GM19463 (cell line): ENCODE data around the gene TP53I3.
"Not testable (repeated sequence)": the region's sequence is repeated elsewhere in the genome, so short reads cannot be mapped to it uniquely, and the experiment has no call there.

Experiments
- ATAC-seq: cut with Tn5 transposase; IDR thresholded peaks from one replicate; pipeline ENCODE4 v1.9.1; 2021; ENCODE audit warnings: mild to moderate bottlenecking, moderate library complexity; ENCODE audit not compliant: unreplicated experiment

Gene TP53I3

DNA sequence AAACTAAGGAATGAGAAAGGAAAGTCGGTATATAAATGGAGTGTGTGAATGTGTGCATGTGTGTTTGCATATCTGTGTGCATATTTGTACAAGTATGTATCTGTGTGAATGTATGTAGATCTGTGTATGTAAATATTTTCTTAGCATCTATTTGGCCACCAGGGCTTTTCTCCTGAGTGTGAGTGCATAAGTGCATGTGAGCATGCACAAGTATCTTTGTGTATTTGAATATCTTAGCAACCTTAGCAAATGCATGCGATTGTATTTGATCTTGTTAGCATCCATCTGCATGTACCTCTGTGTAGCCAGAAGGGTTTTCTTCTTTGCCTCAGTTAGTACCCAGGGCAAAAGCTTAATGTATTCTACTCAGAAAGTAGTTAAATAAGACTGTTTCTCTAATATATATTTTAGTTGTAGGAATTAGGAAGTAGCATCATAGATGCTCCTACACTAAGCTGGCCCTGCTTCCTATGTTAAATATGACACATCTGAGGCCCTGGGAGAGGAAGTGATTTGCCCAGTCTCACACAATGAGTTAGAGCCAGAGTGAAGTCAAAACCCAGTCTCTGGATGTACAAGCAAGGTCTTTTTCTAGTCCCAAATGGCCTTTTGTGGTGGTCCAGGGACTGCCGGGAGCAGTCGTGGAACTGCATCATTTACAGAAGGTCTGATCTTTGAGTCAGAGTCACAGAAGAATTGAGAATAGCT lies 25.9 kb downstream of the TP53I3 start:
- no peak for ATAC-seq

DNA sequence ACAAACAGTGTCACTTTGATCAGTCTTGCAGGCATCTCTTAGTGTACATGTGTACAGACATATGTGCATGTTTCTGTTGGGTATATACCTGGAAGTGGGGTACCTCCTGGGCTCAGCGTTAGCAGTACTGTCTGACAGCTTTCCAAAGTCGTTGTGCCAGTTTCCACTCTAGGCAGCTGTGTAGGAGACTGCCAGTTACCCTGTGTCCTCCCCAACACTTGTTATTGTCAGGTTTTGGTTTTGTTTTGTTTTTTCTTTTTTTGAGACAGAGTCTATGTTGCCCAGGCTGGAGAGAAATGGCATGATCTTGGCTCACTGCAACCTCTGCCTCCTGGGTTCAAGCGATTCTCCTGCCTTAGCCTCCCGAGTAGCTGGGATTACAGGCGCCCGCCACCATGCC lies 28.9 kb downstream of the TP53I3 start:
- ATAC-seq, result no peak

DNA sequence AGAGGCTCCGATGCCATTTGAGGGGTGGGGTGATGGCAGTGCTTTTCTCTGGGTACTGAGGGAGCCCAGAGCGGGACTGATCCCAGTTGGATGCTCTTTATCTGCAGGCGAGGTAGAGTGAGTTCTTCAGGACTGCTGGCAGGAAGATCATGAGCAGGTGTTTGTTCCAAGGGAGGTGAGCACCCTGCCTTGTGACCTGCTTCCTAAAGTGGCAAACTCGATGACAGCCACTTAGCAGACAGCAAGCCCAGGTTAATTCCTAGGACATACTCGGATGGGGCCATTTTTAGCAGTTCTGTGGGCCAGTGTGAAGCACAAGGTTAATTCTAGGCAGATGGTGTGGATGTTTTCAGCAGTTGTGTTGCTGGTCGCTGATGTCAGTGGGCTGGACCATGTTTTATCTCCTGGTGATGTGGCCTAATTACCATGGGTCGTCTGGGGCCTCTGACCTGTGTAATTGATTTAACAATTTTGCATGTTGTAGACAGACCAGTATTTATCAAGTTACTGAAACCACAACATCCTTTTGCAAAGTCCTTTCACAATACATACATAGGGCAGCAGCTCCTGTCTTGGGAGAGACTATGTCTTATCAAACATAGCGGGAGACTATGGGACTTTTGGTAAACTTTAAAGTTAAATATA lies 30.1 kb downstream of the TP53I3 start:
- no peak for ATAC-seq

DNA sequence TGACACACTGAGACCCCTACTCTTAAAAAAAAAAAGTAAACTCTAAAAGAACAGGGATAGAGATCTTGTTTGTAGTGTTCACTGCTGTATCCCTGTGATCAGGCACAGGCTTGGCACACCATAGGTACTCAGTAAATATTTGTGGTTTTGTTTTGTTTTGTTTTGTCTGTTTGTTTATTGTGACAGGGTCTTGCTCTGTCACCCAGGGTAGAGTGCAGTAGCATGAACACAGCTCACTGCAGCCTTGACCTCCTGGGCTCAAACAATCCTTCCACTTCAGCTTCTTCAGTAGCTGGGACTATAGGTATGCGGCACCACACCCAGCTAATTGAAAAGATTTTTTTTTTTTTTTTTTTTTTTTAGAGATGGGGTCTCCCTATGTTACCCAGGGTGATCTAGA lies 31.7 kb downstream of the TP53I3 start:
- ATAC-seq, result no peak

DNA sequence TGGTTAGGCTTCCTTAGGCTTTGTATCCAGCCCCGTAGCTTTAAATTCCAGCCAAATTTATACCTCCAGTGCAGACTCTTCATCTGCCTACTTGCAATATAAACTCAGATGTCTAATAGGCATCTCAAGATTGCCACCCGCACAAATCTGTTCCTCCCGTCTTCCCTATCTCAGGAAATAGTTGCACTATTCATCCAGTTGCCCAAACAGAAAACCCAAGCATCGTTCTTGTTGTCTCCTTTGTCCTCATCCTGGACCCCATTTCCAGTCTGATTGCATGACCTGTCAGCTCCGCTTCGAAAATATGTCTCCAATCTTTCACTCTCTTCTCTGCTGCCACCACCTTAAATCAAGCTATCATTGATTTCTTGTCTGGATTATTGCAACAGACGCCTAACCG lies 32.8 kb downstream of the TP53I3 start:
- no peak for ATAC-seq

DNA sequence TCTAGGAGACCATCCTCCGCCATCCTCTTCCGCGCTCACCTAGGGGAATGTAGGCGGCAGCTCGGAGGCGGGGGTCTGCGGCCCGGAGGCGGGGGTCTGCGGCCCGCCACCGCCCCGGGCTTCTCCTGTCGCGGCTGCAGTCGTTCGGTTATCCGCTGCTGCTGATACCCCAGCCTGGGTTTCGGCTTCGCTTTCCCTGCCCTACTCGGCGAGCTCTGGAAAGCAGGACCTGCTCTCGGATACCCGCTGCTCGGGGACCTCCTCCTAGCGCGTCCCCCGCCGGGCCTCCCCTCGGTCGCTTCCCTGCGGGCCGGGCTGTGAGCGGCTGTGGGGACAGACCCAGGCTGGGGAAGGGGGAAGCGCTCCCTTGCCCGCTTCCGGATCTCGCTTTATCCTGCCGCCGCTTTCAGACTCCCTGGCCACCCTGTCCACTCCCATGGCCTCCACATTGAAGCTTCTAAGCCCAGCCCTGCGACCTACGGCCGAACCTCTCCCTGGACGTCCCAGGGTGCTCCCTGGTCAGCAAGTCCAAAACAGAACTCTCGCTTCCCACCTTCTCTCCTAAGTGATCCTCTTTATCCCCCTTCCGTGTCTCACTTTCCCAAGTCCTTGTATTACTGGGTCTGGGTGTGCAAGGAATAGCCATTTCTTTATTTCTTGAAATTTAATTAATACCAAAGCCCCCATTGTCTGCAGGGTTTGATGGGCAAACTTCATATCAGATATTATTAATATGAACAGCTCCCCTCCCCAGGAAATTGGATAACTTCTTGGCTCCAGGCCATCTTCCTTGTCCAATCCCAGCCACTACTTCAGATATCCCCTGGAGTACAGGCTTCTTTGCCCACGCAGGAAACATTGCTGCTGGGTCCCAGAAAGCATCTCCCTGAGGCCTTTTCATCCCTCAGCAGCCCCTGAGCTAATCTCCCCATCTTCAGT lies 34.3 kb downstream of the TP53I3 start:
- ATAC-seq, result no peak

DNA sequence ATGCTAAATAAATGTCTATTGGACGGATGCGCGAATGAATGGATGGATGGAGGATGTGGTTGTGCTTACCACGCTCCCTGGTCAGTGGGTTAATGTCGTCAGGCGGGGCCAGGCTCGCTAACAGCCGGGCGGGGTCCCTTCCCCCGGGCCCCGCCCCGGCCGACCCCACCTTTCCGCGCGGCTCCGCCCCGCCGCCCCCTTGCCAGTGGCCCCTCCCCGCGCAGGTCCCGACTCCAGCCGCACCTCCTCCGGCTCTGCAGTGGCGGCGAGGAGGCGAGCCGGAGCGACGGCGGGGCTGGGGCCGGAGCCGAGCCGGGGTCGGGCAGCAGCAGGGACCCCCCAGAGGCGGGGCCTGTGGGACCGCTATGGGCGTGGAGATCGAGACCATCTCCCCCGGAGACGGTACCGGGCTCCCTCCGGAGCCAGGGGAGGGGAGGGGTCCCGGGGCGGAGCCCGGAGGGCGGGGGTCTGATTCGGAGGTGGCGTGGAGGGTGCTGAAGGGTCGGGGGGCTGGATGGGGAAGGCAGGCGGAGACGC lies 35.1 kb downstream of the TP53I3 start, which contains the start of gene FKBP1B:
TSS of gene FKBP1B (plus strand) at position 257 of the 537 bp plus-strand sequence. CDS start at position 366, 109 bp downstream.
- ATAC-seq, result no peak

DNA sequence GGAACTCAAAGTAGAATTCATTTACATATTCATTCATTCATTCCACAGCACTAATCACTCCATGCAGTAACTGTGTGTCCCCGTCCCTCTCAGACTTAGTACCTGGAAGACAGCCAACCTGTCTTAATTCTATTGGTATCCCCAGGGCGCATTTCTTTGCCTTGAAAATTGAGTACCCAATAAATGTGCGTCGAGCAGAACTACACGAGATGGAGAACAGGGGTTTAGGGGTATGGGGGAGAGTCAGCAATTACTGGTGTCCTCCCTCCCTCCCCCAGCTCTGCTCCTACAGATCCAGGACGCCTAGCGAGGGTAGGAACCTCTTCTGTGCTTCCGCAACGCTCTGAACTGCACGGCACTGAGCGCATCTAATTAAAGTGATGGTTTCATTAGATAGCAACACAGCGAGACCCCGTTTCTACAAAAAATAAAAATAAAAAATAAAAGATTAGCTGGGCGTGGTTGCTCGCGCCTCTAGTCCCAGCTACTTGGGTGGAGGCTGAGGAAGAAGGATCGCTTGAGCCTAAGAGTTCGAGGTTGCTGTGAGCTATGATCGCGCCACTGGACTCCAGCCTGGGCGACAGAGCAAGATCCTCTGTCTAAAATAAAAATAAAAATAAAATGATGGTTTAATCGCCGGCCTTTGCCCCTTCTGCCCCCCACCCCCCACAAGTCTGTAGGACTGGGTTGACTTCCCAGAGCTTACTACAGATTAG lies 35.7 kb downstream of the TP53I3 start:
- no peak for ATAC-seq

DNA sequence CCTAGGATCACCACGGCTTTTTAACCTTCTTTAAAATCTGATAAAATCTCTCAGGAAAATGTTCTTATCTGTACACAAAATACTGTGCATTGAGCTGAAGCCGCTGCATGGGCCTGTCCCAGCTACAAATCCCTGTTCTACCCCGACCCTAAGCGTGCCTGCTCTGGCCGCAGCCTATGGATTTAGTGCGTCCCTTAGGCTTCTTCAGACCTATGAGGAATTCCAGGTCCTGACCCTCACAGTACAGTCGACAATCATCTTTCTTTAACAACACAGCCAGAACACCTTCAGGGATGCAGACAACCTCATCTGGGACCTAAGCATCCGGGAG lies 37.0 kb downstream of the TP53I3 start:
- no peak for ATAC-seq

DNA sequence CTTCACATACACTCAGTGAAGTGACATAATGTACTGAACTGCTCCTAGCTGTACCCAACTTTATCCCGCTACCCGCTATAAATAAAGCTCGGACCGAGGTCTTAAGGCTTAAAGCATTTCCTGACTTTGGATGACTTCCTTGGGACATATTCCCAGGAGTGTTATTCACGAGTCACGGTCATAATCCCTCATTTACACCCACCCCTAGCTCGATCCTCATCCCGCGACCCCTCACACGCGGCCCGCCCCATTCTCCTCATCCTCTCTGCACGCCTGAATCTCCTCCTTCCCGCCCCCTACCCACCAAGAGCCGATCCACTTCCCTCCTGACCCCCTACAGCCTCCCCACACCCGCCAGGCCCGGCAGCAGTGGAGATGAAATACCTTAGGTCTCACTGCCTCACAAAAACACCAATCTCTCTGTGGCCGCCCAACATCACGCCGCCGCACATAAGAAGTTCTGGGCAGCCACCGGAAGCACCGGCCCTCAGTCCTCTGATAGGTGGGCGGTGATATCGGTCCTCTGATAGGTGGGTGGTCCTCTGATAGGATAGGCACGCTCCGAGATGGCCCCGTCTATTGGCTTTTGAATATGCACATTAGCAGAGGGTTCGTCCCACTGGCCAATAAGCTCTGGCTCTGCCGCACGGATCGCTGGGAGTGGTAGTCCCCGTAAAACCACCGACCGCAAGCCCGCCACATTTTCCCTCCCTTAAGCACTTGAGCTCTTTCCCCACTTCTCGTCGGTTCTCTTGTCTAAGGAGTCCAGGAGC lies 37.5 kb downstream of the TP53I3 start, which contains the start of gene WDCP:
TSS of gene WDCP (minus strand) at position 462 of the 773 bp plus-strand sequence. CDS start 7,897 bp downstream, outside the sequence.
- ATAC-seq, result peak; percentile 97

DNA sequence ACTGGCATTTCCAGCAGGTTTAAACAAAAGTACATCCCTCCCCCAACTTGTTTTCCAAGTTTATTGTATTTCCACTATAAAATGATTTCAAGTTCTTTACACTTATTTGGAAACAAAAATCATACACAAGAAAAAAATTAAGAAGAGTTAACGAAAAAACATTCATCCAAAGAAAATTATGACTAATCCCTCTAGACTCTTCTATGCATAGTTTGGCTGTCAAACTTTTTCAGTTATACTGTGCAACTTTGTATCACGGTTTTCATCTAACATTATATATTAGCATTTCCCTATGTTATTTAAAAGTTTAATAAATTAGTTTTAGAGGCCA lies 38.1 kb downstream of the TP53I3 start:
- ATAC-seq, result no peak

DNA sequence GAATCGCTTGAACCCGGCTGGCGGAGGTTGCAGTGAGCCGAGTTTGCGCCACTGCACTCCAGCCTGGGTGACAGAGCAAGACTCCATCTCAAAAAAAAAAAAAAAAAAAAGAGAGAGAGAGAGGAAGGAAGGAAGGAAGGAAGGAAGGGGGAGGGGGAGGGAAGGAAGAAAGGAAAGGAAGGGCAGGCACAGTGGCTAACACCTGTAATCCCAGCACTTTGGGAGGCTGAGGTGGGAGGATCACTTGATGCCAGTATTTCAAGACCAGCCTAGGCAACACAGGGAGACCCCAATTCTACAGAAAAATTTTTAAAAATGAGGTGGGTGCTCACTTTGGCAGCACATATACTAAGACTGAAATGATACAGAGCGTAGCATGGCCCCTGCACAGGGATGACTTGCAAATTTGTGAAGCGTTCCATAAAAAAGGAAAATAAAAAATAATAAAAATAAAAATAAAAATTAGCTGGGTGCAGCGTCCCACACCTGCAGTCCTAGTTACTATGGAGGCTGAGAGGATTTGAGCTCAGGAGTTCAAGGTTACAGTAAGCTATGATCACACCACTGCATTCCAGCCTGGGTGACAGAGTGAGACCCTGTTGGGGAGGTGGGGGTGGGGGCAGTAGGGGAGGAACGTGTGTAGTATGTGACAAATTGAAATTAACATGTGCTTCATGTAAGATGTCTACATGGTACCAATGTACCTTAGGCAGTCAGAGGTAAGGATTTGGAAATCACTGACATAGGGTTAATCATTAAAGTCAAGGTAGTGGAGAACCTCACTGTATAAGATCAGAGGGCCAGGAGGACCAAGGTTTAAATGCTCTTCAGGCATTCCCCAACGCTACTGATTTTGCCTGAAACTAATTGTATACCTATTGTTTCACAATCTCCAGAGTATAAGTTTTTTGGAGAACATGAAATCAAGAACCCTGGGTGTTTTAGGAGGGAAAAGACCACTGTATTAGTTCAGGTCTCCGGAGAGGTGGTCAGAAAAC lies 38.8 kb downstream of the TP53I3 start:
- ATAC-seq, result no peak

DNA sequence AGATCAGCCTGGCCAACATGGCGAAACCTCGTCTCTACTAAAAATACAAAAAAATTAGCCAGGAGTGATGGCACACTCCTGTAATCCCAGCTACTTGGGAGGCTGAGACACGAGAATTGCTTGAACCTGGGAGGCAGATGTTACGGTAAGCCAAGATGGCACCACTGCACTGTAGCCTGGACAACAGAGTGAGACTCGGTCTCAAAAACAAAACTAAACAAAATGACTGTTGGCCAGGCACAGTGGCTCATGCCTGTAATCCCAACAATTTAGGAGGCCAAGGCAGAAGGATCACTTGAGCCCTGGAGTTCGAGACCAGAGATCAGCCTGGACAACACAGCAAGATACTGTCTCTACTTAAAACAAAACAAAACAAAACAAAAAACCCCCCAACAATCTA lies 41.5 kb downstream of the TP53I3 start:
- ATAC-seq, result not testable (repeated sequence)

DNA sequence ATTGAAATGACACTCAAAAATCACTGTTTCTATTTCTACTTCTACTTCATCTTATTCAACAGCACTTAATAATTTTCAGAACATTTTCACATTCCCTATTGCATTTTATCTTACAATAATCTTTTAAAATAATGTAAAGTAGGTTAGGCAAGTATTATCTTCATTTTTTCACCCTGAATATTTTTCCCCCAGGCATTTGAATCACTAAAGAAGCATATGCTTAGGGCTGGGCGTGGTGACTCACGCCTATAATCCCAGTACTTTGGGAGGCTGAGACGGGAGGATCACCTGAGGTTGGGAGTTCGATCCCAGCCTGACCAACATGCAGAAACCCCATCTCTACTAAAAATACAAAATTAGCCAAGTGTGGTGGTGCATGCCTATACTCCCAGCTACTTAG lies 44.1 kb downstream of the TP53I3 start:
- ATAC-seq, result no peak

DNA sequence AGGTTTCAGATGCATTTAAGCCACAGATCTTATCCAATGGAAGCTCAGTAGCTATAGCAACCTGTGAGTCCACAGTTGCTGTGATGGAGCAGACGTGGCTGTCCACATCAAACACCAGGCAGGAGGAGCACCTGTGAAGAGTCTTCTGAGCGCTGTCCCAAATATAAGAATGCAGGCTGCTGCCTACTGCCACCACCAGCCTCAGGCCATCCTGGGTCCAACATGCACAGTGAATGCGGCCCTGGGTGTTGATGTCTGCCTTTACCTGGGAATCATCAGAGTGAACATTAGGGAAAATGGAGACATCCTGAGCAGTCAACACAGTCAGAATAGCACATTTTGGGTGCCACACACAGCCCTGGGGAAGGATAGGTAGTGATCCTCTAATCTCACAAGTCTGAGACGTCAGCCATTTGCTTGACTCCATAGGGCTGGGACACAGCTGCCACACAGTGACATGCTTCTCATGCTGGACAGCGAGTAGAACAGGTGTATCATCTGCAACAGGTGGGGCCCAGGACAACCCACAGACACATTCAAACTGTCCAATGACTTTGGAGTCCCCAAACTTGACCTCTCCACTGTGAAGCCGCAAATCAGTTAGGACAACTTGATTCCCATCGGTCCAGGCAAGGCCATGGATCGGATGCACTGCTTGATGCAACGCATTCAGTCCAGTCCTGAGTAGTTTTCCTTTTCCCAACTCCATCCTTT lies 45.7 kb downstream of the TP53I3 start:
- ATAC-seq, result no peak
